GM10266 (cell line): ENCODE data around the gene IFNL2.
"Not testable (repeated sequence)": the region's sequence is repeated elsewhere in the genome, so short reads cannot be mapped to it uniquely, and the experiment has no call there.

ENCODE experiments used
- DNase-seq: peaks from one replicate; pipeline ENCODE4 v3.0.0; 2012; ENCODE audit errors: extremely low spot score
- TF ChIP-seq, protein P1 (sequence below): IDR thresholded peaks from 2 replicates; pipeline ENCODE4 v1.5.1; 2012; ENCODE audit warnings: mild to moderate bottlenecking, low read depth; ENCODE audit not compliant: control insufficient read depth, insufficient read depth; ENCODE audit errors: missing control alignments

The IFNL2 gene

GRCh38 chr19:39257227-39257626 lies 11.0 kb upstream of the IFNL2 start:
- DNase-seq = no peak
- TF ChIP-seq, protein P1, sequence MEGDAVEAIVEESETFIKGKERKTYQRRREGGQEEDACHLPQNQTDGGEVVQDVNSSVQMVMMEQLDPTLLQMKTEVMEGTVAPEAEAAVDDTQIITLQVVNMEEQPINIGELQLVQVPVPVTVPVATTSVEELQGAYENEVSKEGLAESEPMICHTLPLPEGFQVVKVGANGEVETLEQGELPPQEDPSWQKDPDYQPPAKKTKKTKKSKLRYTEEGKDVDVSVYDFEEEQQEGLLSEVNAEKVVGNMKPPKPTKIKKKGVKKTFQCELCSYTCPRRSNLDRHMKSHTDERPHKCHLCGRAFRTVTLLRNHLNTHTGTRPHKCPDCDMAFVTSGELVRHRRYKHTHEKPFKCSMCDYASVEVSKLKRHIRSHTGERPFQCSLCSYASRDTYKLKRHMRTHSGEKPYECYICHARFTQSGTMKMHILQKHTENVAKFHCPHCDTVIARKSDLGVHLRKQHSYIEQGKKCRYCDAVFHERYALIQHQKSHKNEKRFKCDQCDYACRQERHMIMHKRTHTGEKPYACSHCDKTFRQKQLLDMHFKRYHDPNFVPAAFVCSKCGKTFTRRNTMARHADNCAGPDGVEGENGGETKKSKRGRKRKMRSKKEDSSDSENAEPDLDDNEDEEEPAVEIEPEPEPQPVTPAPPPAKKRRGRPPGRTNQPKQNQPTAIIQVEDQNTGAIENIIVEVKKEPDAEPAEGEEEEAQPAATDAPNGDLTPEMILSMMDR = no peak

DNA sequence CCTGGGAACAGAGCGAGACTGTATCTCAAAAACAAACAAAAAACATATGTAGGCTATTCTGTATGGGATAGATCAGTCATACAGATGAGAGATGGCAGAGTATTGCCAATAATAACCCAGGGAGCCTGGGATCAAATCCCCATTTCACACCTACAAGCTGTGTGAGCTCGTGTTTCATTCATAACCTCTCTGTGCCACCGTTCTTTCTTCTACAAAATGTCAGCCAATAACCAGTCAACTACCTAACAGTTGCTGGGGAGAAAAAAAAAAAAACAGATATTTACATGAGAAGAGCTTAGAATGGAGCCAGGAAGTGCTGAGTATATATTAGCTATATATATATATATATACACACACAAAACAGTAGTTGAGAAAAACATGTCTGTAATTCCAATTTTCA lies 6.5 kb upstream of the IFNL2 start:
- DNase-seq = no peak

DNA sequence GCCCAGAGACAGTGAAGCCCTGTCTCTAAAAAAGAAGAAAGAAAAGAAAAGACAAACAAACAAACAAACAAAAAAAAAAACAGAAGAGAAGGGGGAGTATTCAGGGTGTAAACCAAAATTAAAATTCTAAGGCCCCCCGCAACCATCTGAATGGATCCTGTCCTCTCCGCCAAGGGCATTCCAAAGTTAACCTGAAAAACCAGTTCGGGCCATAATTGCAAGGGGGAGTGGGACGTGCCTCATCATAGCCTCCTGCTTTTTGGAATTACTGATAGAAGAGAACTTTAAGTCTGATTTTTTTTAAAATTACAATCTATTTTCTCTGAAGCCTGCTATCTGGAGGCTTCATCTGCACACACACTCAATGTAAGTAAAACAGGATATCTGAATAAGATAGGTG lies 5.7 kb upstream of the IFNL2 start:
- TF ChIP-seq, protein P1 = no peak
- no peak for DNase-seq

More for the DNA sequence above, 6.5 kb upstream of the IFNL2 start:
- TF ChIP-seq, protein P1 = no peak

GRCh38 chr19:39263912-39264305 lies 4.3 kb upstream of the IFNL2 start:
- DNase-seq = no peak
- TF ChIP-seq, protein P1 = no peak

DNA sequence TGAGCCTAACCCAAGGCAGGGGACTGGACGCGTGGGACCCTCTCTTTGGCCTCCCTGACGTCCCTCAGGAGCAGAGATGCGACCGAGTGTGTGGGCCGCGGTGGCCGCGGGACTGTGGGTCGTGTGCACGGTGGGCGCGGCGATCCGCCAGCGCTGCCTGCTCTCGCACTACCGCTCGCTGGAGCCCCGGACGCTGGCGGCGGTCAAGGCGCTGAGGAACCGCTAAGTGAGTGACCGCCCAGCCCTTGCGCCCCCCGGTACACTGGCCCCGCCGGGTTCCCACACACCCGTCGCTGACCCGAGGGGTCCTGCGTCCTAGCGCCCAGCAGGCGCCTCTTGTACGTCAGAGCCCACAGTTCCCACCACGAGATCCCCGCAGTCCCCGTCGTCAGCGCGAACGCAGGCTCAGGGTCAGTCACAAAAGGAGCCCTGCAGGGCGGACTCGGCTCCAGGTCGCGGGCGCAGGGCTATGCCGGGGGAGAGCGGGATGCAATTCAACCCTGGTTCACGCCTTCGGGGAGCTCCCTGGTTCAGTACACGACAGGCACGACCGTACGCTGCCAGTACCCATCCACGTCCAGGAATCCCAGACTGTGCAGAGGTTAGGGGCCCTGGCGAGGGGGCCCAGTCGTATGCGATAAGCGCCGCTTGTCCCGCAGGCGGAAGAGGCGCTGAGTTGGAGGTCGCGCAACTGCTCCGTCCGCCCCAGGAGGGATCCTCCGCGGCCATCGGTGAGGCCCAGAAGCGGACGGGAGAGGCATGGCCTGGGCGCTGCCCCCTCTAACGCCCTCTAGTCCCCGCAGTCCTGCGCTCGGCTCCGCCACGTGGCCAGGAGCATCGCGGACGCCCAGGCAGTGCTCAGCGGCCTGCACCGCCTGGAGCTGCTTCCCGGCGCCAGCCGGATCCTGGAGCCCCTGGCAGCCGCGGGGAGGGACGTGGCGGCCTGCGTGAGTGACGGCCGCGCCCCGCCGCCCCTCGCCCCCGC lies 3.6 kb upstream of the IFNL2 start:
- DNase-seq = no peak

GRCh38 chr19:39265321-39265916 lies 2.8 kb upstream of the IFNL2 start:
- no peak for DNase-seq
- TF ChIP-seq, protein P1 = no peak

More for the DNA sequence above, 3.6 kb upstream of the IFNL2 start:
- TF ChIP-seq, protein P1 = no peak

- not testable (repeated sequence) for DNase-seq
These were observed 481 bp downstream of the IFNL2 start for GRCh38 chr19:39268531-39269223.

- DNase-seq = not testable (repeated sequence)
These were observed 1.2 kb downstream of the IFNL2 start for GRCh38 chr19:39269369-39269768.
